ENCODE results near the gene STARD3.

DNA sequence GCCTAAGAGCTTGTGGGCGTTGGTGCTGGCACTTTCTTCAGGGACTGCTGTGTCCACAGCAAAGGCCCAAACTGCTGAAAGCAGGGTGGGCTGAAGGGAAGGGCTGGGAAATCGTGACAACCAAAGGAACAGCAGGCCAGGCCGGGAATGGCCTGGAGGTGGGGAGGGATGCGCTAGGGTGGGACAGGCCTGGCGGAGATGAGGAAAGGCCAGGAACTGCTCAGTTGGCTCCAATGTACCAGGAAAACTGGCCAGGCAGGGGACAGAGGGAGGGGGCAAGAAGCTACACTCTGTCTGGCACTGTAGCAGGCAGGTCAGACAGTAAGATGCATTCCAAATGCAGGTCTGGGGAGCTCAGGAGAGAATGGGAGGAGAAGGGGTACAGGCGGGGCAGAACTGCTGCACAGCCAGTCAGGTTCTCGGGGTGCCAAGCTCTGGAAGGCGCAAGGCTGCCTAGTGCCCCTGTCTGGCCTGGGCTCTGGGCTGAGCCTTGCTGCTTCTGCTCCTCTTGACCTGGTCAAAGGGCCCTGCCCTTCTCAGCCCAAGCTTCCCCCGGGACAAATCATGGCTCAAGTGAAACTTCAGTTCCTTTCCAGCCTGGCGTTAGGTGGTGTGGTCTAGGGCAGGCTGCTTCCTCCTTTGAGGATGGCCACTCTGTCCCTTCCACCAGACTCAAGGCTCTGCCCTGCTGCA, 38.6 kb downstream of the STARD3 start:
- TF ChIP-seq POLR2AphosphoS5 (IDR thresholded peaks at IDR 0.05; ENCODE audit: borderline replicate concordance, low read depth, low read length) (no peak), EZH2 (IDR thresholded peaks at IDR 0.05) (no peak), FOXP2 (optimal IDR thresholded peaks at IDR 0.05; ENCODE audit: control extremely low read depth, extremely low read length, insufficient read depth) (no peak)
